NCI-H748 (cell line): ENCODE data around the gene CNKSR1.

Experiments used
- DNase-seq: peaks from one replicate; lab custom pipeline; 2025; ENCODE audit not compliant: unreplicated experiment; lab: John Stamatoyannopoulos, UW

Gene CNKSR1

DNA sequence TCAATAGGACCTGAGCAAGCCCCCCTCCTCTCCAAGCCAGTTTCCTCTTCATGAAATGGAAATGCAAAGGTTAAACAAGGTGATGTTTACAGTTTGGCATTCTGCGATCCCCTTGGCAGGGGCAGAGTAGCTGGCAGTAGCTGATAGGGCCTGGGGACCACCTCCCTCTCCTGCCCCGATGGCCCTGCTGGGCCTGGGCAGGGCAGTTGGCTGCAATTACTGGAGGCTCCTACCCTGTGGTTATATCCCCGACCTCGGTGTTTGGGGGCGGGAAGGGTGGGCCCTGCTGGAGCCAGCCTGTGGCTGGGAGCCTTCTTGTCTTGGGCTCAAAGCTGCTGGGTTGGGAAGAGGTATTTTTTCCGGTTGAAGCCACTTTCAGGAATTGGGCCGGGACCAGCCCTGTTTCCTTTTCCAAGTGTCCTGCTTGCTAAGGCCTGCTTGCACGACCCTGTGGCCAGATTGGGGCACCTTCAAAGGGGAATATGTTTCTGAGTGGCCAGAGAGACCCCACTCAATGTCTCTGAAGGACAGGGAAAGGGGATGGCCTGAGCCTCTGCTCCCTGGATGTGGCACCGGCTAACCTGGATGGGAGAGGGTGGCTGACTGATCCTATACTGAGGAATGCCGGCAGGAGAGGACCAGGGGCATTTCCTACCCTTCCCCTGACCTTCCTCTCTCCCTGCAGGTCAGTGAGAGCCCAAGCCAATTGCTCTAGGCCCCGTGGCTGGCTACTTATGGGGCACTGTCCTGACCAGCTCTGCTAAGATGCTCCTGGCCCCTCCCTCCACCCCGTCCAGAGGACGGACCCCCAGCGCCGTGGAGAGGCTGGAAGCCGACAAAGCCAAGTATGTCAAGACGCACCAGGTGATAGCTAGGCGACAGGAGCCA lies 16.5 kb upstream of the CNKSR1 start:
- no peak for DNase-seq

DNA sequence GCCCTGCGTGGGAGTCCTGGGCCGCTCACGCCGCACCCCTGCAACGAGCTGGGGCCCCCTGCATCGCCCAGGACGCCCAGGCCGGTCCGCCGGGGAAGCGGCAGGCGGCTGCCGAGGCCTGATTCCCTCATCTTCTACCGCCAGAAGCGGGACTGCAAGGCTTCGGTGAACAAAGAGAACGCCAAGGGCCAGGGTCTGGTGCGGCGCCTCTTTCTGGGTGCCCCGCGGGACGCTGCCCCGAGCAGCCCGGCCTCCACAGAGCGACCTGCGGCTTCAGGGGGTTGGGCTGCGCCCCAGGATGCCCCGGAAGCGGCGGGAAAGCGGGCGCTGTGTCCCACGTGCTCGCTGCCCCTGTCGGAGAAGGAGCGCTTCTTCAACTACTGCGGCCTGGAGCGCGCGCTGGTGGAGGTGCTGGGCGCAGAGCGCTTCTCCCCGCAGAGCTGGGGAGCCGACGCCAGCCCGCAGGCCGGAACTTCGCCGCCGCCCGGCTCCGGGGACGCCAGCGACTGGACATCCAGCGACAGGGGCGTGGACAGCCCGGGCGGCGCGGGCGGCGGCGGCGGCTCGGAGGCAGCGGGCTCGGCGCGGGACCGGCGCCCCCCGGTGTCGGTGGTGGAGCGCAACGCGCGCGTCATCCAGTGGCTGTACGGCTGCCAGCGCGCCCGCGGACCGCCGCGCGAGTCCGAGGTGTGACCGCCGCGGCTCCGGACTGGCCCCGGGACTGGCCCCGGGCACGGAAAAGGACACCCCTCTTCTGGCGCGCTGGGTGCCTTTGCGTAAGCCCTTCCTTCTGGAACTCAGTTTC lies 15.7 kb upstream of the CNKSR1 start:
- peak; percentile 60 for DNase-seq

DNA sequence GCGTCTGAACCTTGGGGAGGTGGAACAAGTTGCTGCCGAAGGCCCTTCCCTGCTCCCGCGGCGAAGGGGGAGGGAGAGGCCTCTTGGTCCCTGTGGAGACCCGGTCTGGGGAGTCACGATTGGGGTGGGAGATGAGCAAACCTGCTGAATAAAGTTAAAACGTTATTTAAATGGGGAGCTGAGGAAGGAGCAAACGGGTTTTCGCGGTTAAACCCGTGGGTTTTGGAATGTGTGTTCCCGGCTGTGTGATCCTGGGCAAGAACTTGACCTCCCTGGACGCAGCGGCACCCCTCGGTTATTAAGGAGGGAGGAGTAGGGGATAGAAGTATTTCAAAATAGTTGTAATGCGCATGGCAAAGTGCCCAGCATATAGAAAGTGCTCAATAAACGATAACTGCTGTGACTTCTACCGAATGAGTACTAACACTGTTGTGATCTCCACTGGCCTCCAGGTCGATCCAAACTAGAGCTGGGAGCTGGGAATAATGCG lies 15.0 kb upstream of the CNKSR1 start:
- no peak for DNase-seq

DNA sequence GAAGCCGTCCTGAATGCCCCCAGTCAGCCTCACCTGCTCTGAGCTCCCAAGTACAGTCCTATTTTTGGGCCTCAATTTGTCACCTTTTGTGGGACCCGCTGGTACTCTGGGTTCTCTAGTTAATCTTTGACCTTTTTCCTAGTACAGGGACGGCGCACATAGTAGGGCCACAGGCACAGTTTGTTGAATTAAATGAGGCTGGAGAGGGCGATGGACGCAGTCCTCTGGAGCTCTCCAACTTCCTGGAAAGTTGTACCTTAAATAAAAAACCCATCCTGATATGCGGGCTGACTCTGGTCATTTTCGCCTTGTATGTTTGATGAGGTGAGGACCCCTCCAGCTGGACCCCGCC lies 13.6 kb upstream of the CNKSR1 start:
- DNase-seq = no peak

DNA sequence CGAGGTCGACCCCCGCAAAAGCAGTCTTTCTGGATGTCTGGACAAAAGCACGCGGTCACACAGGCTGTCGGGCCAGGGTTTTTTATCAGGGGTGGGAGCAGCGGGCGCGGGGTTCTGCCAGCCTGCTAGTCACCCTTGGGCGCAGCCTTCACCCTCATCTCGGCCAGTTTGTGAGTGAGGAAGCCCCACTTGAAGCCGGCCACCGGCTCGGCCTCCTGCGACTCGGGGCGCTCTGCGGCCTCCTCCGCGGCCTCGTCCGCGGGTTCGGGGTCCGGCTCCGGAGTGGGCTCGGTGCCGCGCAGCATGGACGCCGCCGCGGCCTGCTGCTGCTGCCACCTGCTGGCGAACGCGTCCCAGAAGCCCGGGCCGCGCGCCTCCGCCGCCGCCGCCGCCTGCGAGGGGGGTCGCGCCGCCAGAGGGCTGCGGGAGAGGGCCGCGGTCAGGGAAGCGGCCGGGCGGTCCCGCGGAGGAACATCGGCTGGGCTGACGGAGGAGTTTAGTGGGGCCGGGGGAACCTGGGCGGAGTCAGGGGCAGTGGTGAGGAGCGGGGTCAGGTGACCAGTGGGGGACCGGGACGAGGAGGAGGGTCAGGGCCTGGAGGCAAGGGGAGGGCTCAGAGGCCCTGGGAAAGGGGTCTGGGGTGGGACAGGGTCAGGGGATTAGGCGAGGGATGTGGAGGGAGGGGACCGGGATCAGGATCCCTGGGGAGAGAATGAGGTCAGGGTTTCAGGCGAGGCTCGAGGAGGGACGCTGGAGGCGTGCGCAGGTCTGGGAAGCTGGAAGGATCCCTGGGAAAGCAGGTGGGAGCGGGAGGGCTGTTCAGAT lies 13.0 kb upstream of the CNKSR1 start:
- peak; percentile 25 for DNase-seq

DNA sequence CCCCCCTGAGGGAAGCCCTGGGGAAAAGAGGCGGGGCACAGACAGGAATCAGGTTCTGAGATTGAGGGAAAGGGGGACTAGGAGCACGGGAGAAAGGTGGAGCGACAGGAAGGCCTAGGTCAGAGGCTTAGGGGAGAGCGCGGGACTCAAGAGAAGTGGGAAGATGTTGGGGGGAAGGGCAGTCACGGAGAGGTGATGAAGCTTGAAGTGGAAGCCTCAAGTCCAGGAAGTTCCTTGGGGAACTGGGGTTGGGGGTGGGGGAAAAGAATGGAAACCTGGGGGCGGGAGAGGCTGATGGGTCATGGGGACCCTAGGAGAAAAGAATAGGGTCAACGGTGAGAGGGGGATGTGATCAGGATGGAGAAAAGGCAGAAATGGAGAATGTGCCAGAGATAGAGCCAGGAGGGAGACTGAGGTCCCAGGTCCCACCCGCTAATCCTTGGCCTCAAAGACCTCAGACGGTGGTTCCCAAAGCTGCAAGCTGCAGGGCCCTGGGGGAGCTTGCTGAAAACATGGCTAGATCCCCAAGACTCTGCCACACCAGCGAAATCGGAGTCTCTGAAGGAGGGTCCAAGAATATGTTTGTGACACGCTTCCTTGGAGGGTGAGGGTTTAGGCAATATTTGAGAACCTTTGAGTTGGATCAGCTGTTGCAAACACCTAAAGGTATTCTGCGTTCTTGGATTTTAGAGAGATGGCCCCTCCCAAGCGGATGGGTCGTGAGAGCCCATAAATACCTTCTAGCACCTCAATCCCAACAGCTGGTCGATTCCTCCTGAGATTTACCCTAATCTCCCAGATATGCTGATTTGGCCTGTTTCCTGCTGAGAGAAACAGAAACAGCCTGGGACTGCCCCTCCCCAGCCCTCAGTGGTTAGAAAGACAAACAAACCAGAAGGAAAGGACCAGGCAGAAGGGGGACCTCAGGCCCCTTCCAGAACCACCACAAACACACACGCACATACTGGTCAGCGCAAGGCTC lies 12.1 kb upstream of the CNKSR1 start:
- DNase-seq = no peak

DNA sequence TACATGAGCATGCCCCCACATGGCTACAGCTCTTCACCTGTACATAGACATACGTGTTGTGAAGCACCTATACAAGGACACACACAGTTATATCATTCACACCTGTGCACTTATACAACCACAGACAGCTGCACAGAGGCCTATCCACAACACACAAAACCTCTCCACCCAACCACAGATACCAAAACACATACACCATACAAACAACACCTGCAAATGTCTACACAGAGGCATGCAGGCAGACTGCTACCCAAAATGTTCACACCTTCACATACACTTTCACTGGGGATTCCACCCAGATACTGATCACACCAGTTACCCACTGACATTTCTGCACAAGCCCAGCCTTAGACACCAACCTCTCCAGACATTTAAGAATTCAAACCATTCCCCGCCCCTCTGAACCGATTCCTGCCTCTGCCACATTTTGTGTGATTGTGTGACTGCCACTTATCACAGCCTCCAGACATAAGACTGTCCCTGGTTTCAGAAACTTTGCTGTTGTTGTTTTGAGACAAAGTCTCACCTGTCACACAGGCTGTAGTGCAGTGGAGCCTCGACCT lies 10.5 kb upstream of the CNKSR1 start:
- no peak for DNase-seq

DNA sequence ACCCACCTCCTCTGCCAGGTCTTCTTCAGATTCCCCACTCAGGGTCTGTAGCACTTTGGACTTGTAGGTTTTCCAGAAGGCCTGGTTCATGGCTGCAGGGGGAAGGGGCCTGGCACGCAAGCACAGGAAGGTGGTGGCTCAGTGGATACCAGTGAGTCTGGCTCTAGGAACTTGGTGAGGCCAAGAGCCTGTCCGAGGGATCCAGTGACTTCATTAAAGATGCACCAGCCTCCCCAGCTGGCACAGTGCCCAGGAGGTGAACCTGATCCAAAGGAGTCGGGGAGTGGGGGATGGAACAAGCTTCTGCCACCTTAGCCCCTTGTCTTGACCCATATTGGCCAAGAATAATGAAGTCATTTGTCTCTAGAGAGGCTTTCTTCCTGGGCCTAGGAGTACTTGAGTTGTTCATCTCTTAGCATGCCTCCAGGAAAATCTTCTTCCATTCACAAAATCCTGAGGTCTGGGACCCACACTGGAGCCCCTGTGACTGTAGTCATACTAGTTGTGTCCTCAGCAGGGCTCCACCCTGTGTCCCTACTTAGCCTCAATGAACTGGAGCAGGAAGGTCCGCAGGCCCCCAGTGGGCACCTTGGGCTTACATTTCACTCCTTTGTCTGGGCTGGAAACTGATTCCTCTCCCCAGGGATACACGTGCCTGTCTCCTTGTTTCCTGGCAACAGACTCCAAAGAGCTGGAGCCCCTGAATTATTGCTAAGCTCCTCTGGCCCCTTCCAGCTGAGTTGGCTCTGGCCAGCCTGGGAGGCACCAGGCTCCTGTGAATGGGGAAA lies 8.7 kb upstream of the CNKSR1 start, which contains the start of gene C1orf232:
C1orf232 (minus strand) TSS at position 554 of the 788 bp plus-strand sequence; CDS start at position 90, 464 bp downstream.
- DNase-seq = peak; percentile 34

DNA sequence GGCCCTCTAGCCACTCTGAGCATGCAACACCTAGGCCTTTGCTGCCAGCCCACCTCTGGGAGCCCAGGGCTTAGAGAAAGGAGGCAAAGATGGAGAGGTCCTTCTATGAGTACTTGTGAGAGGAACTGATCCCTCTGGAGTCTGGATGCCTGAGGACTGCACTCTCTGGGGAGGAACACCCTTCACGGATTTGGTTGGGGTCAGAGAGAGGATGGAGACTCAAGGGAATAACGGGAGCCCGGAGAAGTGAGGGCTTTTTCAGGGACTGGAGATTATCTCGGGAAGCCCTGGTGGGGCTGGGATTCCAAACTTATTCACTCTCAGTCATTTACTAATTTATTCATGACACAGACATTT lies 8.1 kb upstream of the CNKSR1 start:
- DNase-seq = no peak

DNA sequence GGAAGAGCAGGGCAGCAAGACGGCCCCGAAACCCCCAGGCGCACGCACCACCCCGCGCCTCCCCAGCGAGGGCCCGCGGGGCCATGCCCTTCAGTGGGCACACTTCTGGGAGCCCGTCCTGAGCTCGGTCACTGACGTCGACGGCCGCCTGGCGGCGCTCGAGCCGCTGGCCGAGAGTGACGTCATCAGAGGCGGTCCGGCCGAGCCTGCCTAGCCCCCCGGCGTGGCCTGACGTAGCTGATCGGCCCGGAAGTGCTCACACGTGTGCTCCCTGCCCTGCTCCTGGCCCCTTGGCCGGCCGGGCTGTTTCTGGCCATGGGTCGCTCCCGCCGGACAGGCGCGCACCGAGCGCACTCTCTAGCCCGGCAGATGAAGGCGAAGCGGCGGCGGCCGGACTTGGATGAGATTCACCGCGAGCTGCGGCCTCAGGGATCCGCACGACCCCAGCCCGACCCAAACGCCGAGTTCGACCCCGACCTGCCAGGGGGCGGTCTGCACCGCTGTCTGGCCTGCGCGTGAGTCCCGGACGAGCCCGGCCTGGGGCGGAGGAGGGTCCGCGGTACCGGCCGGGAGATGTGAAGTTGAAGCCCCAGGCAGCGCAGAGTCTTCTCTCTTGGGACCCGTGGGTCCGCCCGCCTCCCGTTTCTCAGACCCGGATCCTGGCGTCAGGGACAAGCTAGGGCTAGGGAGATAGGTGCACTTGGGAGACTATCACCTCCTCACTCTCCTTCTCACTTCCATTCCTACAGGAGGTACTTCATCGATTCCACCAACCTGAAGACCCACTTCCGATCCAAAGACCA lies 7.4 kb upstream of the CNKSR1 start, which contains the start of gene ZNF593:
ZNF593 (plus strand) TSS at position 240 of the 803 bp plus-strand sequence; CDS start at position 316, 76 bp downstream.
- peak; percentile 88 for DNase-seq

DNA sequence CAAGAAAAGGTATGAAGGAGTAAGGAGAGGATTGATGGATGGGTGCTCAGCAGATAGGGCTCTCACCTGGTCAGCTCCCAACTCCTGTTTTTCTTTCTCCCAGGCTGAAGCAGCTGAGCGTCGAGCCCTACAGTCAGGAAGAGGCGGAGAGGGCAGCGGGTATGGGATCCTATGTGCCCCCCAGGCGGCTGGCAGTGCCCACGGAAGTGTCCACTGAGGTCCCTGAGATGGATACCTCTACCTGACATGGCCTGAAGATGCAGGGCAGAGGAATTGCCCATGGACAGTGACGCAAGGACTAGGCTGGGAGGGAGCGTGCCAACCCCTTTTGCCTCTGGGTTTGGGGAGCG lies 6.8 kb upstream of the CNKSR1 start:
- DNase-seq = no peak

DNA sequence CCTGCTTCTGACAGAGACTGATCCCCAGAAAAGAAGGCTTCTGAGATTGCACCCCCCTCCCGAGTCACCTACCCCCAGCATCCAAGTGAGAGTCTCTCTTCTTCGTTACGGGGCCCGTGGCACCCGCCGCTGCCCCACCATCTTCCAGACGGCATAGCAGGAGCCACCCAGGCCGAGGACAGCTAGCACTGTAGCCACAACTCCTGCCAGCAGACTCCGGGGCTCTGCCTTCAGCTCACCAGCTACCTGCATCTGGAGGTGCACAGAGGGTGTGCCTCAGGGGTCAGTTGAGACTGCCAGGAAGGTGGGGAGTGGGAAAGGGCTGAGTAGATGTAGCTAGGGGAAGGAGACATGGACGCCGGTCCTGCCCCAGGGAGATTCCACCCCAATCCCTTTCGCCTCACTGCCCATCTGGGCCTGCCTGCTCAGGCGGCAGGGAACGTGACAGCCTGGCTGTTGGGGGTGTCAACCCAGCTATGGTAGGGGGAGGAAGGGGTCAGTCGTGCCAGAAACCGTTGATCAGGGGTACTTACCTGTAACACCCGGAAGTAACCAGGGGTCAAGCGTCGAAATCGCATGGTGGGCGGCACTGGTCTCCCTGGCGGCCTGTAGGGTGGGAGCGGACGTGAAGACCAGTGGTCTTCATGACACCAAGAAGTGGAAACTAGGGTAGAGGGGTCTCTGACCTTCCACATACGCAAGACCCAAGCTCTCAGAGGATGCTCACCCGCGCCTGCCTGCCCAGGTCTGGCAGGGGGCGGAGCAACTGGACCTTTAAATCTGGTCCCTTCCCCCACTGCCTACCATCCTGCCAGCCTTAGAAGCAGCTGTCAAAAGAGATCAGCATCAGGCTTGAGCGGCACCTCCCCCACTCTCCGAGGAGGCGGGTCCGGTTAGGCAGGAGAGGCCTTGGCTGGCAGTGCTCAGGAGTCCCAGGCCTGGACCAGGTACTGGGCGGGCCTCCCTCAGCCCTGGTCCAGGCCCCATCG lies 5.9 kb upstream of the CNKSR1 start, which contains the start of gene ZNF593OS:
ZNF593OS (minus strand) TSS at position 749 of the 989 bp plus-strand sequence; CDS start at position 578, 171 bp downstream.
- no peak for DNase-seq

DNA sequence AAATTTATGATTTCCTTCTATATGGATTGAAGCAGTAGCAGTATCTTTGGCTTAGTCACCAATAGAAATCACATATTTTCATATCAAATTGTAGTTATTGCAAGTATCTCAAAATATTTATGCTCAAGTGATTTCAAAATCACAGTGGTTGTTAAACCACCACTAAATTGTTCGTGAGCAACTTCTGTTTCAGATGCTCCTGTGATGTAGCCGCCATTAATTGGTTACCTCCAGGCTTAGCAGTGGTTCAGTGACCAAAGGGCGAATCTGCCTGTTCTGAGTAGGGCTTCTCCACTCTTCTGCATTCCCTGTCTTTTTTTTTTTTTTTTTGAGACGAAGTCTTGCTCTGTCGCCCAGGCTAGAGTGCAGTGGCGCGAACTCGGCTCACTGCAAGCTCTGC lies 1.9 kb upstream of the CNKSR1 start:
- DNase-seq = no peak

DNA sequence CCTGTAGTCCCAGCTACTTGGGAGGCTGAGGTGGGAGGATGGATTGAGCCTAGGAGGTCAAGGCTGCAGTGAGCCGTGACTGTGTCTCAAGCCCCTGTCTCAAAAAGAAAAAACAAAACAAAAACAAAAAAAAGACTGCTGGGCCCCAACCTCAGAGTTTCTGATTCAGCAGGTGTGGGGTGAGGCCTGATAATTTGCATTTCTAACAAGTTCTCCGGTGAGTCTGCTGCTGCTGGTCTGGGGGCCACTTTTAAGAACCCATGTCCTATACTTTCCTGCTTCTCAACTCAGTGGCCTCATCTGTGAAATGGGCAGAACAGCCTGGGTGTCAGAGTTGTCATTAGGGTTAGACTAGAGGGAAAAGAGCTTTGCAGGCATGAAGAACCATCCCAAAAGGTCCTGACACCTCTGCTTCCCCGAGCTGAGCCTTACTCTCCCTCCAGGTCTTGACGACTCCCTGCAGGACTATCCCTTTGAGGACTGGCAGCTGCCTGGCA lies 2.8 kb downstream of the CNKSR1 start:
- no peak for DNase-seq

DNA sequence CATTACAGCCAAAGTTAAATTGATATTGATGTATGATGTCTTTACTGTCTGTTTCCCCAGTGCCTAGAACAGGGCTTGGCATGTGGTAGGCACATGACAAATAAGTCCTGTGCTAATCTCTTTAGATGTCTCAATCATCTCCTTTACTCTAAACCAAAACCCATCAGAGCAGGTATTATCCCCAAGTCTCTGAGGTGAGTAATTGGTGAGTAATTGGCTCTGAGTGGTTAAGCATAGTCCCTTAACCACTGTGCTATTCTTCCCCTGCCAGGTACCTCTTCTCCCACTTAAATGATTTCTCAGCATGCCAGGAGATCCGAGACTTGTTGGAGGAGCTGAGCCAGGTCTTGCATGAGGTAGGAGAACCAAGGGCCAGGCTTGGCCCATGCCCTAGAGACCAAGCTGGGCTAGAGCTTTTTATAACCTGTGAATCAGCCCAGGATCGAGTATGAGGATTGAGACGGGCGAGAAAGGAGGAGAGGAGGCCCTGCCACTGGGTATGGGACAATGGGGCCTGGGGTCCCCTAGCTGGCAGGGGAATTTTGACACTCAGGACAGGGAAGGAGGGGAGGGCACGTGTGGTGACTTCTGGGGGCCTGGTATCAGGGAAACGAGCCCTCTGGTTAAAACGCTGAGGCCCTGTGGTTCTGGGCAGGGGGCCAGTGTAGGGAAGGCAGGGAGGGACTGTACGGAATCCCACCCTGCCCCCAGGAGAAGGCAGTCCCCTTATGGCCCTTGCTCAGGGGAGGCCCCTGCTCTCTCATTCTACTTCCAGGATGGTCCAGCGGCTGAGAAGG lies 4.5 kb downstream of the CNKSR1 start:
- no peak for DNase-seq

DNA sequence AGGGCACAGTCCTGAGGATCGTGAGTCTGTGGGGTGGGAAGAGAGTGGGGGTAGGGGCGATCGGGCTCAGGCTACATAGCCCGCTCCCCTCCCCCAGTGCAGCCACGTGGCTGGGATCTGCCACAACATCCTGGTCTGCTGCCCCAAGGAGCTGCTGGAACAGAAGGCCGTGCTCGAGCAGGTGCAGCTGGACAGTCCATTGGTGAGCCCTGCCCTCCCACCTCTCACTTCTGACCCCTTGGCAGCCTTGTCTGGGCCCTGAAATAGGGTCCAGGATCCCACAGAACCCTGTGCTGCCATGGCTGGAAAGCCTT lies 5.0 kb downstream of the CNKSR1 start:
- no peak for DNase-seq
